Body of pancreas (tissue), 4 donors: ENCODE measurements around the gene POLN. TPM values are rescaled to one million over a fixed set of nuclear protein-coding genes. Genes with fewer than 3 reads are reported as not detected.

Source experiments
- ATAC-seq: fragments of 150-250 bp; one replicate; pipeline ENCODE4 v1.9.1; 2016
- DNase-seq, 4 donors: peaks; one replicate each; pipeline ENCODE4 v3.0.0-alpha.2; 2019
- H3K27ac ChIP-seq, 4 donors: fragments of 200-600 bp; sonication (generic); 1 replicate in 3 of 4; 2 replicates in 1 of 4; pipeline versions ENCODE4 v1.5.1 to v1.6.1; 2016 to 2019; ENCODE audit warnings: mild to moderate bottlenecking in 1 of 4, mixed read lengths in 1 of 4, moderate library complexity in 1 of 4
- H3K27me3 ChIP-seq, 2 donors: fragments of 200-600 bp; sonication (generic); one replicate each; pipeline ENCODE4 v1.6.0; 2016; ENCODE audit warnings: mild to moderate bottlenecking in 1 of 2
- H3K36me3 ChIP-seq, 2 donors: fragments of 200-600 bp; sonication (generic); replicated peaks in 1 of 2; 2 replicates each; pipeline ENCODE4 v1.5.1; 2016; ENCODE audit warnings: low read depth in 2 of 2; ENCODE audit not compliant: insufficient read depth in 1 of 2
- H3K4me1 ChIP-seq: fragments of 200-600 bp; sonication (generic); one replicate; pipeline ENCODE4 v1.6.0; 2016
- H3K4me3 ChIP-seq, 2 donors: fragments of 200-600 bp; sonication (generic); 1 replicate in 1 of 2; 2 replicates in 1 of 2; pipeline ENCODE4 v1.5.1; 2016 to 2019
- H3K9me3 ChIP-seq, 3 donors: fragments of 200-600 bp; sonication (generic); 1 replicate in 2 of 3; 2 replicates in 1 of 3; pipeline ENCODE4 v1.5.1; 2016
- CTCF ChIP-seq, 7 experiments: fragments of 450-650 bp in 4 of 7; fragments of 200-600 bp in 3 of 7; sonication (generic) in 3 of 7; IDR thresholded peaks; one replicate each; pipeline ENCODE4 v1.5.1; 2016 to 2019; ENCODE audit warnings: antibody characterized with exemption in 7 of 7
- POLR2A ChIP-seq, 3 donors: fragments of 450-650 bp; IDR thresholded peaks; one replicate each; pipeline ENCODE4 v1.6.1; 2016; ENCODE audit warnings: antibody characterized with exemption in 3 of 3, mild to moderate bottlenecking in 2 of 3
- WGBS, 2 donors: methylation state at CpG; one replicate each; pipeline ENCODE4 v1.1.5; 2017; 5-methylcytosine and 5-hydroxymethylcytosine counted together
- intact Hi-C: fragments of 100-400 bp; cut with DNase I; formaldehyde crosslinking; loops from one replicate; pipeline ENCODE4 v1.15.1; 2023
- total RNA-seq, 2 donors: library from RNA; depleted of rRNA; stranded (reverse); fragments of >200 nt; gene quantifications; one replicate each; pipeline ENCODE4 v1.1.0, GENCODE V29; 2016

Gene POLN
- total RNA-seq, 2 donors from 2014 or later: 4.9 to 5.9 TPM

DNA sequence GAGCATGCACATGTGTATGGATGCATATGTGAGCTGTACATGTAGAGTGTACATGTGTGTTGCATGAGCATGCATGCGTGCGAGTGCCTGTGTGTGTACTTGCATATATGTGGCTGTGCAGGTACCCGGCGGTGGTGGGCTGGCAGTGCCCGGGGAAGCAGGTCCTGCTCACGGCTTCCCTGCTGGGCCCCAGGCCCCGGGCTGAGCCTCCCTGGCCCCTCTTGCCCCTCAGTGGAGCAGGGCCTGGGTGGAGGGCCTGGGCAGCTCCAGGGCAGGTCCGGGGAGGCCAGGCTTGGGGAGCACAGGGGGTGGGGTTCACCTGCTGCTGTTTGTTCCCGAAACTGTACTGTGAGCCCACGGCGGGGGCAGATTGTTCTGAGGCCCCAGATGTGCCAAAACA, 173.4 kb downstream of the POLN start:
- Histone ChIP-seq H3K4me1 (peaks cover 26% of the 10 kb centered on the region), H3K9me3 (no peaks in the 10 kb centered on the region), H3K27ac (no peak overlapping the region), H3K36me3 (no peaks in the 10 kb centered on the region), H3K4me3 (no peak overlapping the region), H3K27me3 (no peaks in the 10 kb centered on the region)
- intact Hi-C loops: no loop called here
- ATAC-seq (no peak), DNase-seq (no peak)
- WGBS, 2 donors: 90% methylated on average over 7 to 11 of the region's 11 CpGs
- TF ChIP-seq POLR2A (IDR thresholded peaks at IDR 0.05) (no peak), CTCF (IDR thresholded peaks at IDR 0.05) (no peak)

DNA sequence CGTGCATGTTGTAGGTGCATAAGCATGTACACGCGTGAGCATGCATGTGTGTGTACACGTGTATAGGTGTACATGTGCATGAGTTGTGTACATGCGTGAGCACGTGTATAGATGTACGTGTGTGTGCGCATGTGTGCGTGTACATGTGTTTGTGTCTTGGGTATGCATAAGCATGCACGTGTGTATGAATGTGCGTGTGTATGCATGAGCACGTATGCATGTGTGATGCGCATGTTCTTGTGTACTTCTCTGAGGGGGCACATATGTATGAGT, 173.8 kb downstream of the POLN start:
- intact Hi-C loops: no loop called here
- WGBS, 2 donors: 91% methylated on average over 13 of the region's 13 CpGs
- ATAC-seq (no peak), DNase-seq (no peak)
- TF ChIP-seq POLR2A (IDR thresholded peaks at IDR 0.05) (no peak), CTCF (IDR thresholded peaks at IDR 0.05) (peak in 1 of 7 experiments; percentile 13)
- no peak overlapping the region for H3K4me3 ChIP-seq
- H3K4me1 ChIP-seq: peaks cover 24% of the 10 kb centered on the region
- H3K9me3 ChIP-seq: no peaks in the 10 kb centered on the region
- no peaks in the 10 kb centered on the region for H3K36me3 ChIP-seq
- H3K27ac ChIP-seq: no peak overlapping the region
- no peaks in the 10 kb centered on the region for H3K27me3 ChIP-seq

- no peak for TF ChIP-seq CTCF (IDR thresholded peaks at IDR 0.05)
- TF ChIP-seq POLR2A (IDR thresholded peaks at IDR 0.05): no peak
- Histone ChIP-seq H3K9me3 (no peaks in the 10 kb centered on the region), H3K27ac (peak overlapping the region in 2 of 4 donors; percentile 48 to 62), H3K27me3 (no peaks in the 10 kb centered on the region), H3K4me3 (no peak overlapping the region), H3K4me1 (peaks cover 24% of the 10 kb centered on the region), H3K36me3 (no peaks in the 10 kb centered on the region)
- WGBS, 2 donors: 78 to 82% methylated on average over 6 to 25 of the region's 26 CpGs
- ATAC-seq (no peak), DNase-seq (no peak)
- intact Hi-C loops: no loop called here
Observed at GRCh38 chr4:2067446-2068197, 174.3 kb downstream of the POLN start.

DNA sequence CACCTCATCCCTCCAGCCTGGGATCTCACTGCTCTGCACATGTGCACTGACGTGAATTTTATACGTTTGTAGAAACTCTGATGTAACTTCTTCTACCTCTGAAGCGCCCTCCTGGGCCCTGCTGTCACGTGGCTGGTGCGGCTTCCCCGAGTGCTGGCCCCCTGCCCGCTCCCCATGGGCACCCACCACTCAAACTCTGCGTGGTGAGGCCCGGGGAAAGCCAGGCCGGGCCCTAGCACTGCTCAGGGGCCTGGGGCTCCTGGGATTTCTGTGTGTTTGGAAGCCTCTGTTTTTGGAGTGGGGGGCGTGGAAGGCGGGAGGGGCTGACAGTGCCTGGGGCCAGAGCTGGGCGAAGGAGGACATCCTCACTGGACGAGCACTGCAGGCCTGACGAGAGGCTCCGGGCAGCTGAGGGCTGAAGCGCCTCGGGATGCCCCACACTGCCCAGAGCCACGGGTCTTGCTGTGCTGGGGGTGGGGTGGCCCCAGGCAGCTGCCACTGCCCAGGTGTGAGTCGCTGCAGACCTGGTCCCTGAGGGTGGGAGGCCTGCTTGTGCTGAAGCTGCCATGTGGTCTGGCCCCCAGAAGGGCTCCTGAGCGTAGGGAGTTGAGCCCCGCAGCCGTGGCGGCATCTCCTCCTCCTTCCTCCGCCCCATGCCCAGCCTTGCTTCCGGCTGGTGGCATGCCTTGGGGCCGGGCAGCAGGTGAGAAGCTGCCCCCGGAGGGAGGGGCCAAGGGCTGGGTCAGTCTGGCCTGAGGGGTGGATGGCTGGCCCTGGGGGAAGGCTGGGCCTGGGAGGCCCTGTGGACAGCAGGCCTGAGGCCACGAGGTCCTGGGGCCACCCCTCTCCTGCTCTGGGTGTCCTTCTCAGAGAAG, 175.1 kb downstream of the POLN start:
- Histone ChIP-seq H3K4me3 (no peak overlapping the region), H3K27me3 (no peaks in the 10 kb centered on the region), H3K36me3 (no peaks in the 10 kb centered on the region), H3K4me1 (peaks cover 24% of the 10 kb centered on the region), H3K9me3 (no peaks in the 10 kb centered on the region), H3K27ac (peak overlapping the region in 3 of 4 donors; percentile 16 to 62 (median 48))
- intact Hi-C loops: no loop called here
- 57 to 76% methylated on average over 2 to 25 of the region's 29 CpGs for WGBS, 2 donors
- TF ChIP-seq POLR2A (IDR thresholded peaks at IDR 0.05) (no peak), CTCF (IDR thresholded peaks at IDR 0.05) (no peak)
- no peak for DNase-seq
- ATAC-seq: peak; percentile 2
